Hematopoietic multipotent progenitor cell treated with erythropoietin and hydrocortisone succinate and interleukin-3 and kit ligand, for 15 days (in vitro differentiated cells): ENCODE results near the gene GAGE12C.
"Not testable (repeated sequence)": the region's sequence is repeated elsewhere in the genome, so short reads cannot be mapped to it uniquely, and the experiment has no call there.

Source experiments
- DNase-seq: peaks from one replicate; pipeline ENCODE4 v3.0.0-alpha.2; 2015; ENCODE audit warnings: low spot score

The GAGE12C gene, protein sequence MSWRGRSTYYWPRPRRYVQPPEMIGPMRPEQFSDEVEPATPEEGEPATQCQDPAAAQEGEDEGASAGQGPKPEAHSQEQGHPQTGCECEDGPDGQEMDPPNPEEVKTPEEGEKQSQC

GRCh38 chrX:49531877-49532276 is at the start of gene GAGE12C:
Gene GAGE12C, plus strand, starts transcription at chrX:49532177. Its CDS starts 1,155 bp downstream, at chrX:49533332.
- not testable (repeated sequence) for DNase-seq

DNA sequence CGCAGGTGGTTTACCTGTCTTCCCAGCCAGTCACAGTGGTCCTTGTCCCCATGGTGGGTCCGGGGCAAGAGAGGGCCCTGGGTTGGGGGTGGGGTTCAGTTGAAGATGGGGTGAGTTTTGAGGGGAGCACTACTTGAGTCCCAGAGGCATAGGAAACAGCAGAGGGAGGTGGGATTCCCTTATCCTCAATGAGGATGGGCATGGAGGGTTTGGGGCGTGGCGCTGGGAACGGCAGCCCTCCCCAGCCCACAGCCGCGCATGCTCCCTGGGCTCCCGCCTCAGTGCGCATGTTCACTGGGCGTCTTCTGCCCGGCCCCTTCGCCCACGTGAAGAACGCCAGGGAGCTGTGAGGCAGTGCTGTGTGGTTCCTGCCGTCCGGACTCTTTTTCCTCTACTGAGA is 9.5 kb downstream of the GAGE12C start, which contains the start of gene GAGE12D:
TSS of gene GAGE12D (plus strand) at position 301 of the 400 bp plus-strand sequence. CDS start 1,155 bp downstream, outside the sequence.
- not testable (repeated sequence) for DNase-seq

- not testable (repeated sequence) for DNase-seq
Measured at GRCh38 chrX:49550989-49551388, 19.0 kb downstream of the GAGE12C start, which contains the start of gene GAGE12E. Gene GAGE12E, plus strand, starts transcription at chrX:49551289. Its CDS starts 1,155 bp downstream, at chrX:49552444.

- DNase-seq, result not testable (repeated sequence)
Measured at GRCh38 chrX:49560542-49560941, 28.6 kb downstream of the GAGE12C start, which contains the start of gene GAGE12F. Gene GAGE12F, plus strand, starts transcription at chrX:49560842. Its CDS starts 1,155 bp downstream, at chrX:49561997.

DNA sequence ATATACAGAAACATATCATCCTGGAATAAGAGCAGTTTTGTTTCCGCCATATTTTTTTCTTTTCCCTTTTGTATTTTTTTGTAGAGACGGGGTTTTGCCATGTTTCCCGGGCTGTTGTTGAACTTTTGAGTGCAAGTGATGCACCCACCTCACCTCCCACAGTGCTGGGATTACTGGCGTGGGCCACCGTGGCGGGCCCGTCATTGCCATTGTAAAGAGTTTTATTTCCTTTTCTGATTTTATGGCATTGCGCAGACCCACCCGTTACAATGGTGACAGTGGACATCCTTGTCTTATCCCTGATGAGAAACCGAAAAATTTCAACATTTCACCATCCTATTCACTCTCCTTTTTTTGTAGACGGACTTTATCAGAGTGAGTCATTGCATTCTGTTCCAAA is 36.8 kb downstream of the GAGE12C start:
- DNase-seq, result not testable (repeated sequence)

- not testable (repeated sequence) for DNase-seq
Measured at GRCh38 chrX:49569152-49569551, 37.2 kb downstream of the GAGE12C start.

DNA sequence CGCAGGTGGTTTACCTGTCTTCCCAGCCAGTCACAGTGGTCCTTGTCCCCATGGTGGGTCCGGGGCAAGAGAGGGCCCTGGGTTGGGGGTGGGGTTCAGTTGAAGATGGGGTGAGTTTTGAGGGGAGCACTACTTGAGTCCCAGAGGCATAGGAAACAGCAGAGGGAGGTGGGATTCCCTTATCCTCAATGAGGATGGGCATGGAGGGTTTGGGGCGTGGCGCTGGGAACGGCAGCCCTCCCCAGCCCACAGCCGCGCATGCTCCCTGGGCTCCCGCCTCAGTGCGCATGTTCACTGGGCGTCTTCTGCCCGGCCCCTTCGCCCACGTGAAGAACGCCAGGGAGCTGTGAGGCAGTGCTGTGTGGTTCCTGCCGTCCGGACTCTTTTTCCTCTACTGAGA is 38.1 kb downstream of the GAGE12C start, which contains the start of gene GAGE12G:
TSS of gene GAGE12G (plus strand) at position 301 of the 400 bp plus-strand sequence. CDS start 1,155 bp downstream, outside the sequence.
- DNase-seq, result not testable (repeated sequence)

GRCh38 chrX:49579649-49580048 is 47.7 kb downstream of the GAGE12C start, which contains the start of gene GAGE12H:
Gene GAGE12H, plus strand, starts transcription at chrX:49579949. Its CDS starts 1,155 bp downstream, at chrX:49581104.
- DNase-seq, result not testable (repeated sequence)
